Measurements from ENCODE around the gene ILDR2.

DNA sequence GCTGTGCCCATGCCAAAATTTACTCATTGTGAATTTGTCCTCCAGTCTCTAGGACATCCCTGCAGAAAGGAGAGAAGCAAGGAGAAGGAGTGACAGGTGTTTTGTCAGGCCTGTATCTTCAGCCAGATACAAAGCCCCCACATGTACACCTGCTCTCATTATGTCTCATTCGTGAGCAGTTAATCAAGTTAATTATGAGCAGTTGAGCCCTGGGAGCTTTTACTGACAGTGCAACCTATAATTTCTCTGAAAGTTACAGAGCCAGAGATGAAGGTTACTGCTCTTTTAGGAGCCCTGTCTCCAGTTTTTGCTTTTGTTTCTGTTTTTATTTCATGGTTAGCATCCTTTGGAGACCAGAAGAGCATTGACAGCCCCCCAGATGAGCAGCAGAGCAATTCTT is 5.0 kb upstream of the ILDR2 start:
- TF ChIP-seq, protein P1, sequence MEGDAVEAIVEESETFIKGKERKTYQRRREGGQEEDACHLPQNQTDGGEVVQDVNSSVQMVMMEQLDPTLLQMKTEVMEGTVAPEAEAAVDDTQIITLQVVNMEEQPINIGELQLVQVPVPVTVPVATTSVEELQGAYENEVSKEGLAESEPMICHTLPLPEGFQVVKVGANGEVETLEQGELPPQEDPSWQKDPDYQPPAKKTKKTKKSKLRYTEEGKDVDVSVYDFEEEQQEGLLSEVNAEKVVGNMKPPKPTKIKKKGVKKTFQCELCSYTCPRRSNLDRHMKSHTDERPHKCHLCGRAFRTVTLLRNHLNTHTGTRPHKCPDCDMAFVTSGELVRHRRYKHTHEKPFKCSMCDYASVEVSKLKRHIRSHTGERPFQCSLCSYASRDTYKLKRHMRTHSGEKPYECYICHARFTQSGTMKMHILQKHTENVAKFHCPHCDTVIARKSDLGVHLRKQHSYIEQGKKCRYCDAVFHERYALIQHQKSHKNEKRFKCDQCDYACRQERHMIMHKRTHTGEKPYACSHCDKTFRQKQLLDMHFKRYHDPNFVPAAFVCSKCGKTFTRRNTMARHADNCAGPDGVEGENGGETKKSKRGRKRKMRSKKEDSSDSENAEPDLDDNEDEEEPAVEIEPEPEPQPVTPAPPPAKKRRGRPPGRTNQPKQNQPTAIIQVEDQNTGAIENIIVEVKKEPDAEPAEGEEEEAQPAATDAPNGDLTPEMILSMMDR (IDR thresholded peaks at IDR 0.05), result no peak
- no peak for TF ChIP-seq POLR2AphosphoS5 (IDR thresholded peaks at IDR 0.05)
- no peak for TF ChIP-seq POLR2A (IDR thresholded peaks at IDR 0.05)

Data from gastroesophageal sphincter (tissue), 3 donors.